Kidney (tissue), 14 donors: Measurements from ENCODE around the gene USH1C. TPM values are rescaled to one million over a fixed set of nuclear protein-coding genes. Genes with fewer than 3 reads are reported as not detected.
A peak's percentile ranks its signal among the peaks of the same experiment; 100 is the strongest.

Experiments
- DNase-seq, 5 donors: peaks; one replicate each; pipeline ENCODE4 v3.0.0-alpha.2; 2013 to 2020
- FAIRE-seq: peaks from 2 replicates; lab custom pipeline; 2012; peaks lifted over from hg19 to GRCh38; lab: Jason Lieb, UNC
- H3K27ac ChIP-seq, 2 donors: one replicate each; pipeline ENCODE4 v1.7.0; 2013; ENCODE audit warnings: low read depth in 2 of 2, low read length in 2 of 2, inconsistent platforms in 1 of 2
- H3K27me3 ChIP-seq: one replicate; pipeline ENCODE4 v1.7.1; 2013; ENCODE audit warnings: low read length, inconsistent platforms; ENCODE audit not compliant: control insufficient read depth, insufficient read depth
- H3K36me3 ChIP-seq, 3 donors: one replicate each; pipeline versions ENCODE4 v1.7.0 to v1.7.1; 2013; ENCODE audit warnings: low read length in 3 of 3, control low read depth in 1 of 3, inconsistent platforms in 1 of 3; ENCODE audit not compliant: insufficient read depth in 3 of 3, control insufficient read depth in 2 of 3
- H3K4me1 ChIP-seq, 3 donors: one replicate each; pipeline versions ENCODE4 v1.7.0 to v1.7.1; 2013; ENCODE audit warnings: low read length in 3 of 3, inconsistent platforms in 1 of 3, low read depth in 1 of 3; ENCODE audit not compliant: control insufficient read depth in 2 of 3, insufficient read depth in 2 of 3
- H3K4me3 ChIP-seq, 3 donors: one replicate each; pipeline versions ENCODE4 v1.7.0 to v1.8.1; 2013; ENCODE audit warnings: low read length in 3 of 3, control low read depth in 1 of 3, inconsistent platforms in 1 of 3
- H3K9ac ChIP-seq, 3 donors: one replicate each; pipeline versions ENCODE4 v1.7.0 to v1.7.1; 2013; ENCODE audit warnings: low read length in 3 of 3, control low read depth in 1 of 3, inconsistent platforms in 1 of 3
- H3K9me3 ChIP-seq, 3 donors: one replicate each; pipeline versions ENCODE4 v1.7.0 to v1.7.1; 2013; ENCODE audit warnings: low read length in 3 of 3, control low read depth in 1 of 3, inconsistent platforms in 1 of 3; ENCODE audit not compliant: control insufficient read depth in 2 of 3, insufficient read depth in 1 of 3
- intact Hi-C: fragments of 100-400 bp; cut with DNase I; formaldehyde crosslinking; loops from one replicate; pipeline ENCODE4 v1.11.1; 2022
- polyA plus RNA-seq: library from polyadenylated mRNA; stranded (reverse); fragments of 350-450 nt; fragmentation: Illumina TruSeq; extraction: RNeasy Lipid Tissue Mini Kit (QIAGEN cat#74804); gene quantifications from one replicate; pipeline ENCODE4 v1.2.3, GENCODE V29; 2014; ENCODE audit warnings: low read depth, low replicate concordance; ENCODE audit not compliant: insufficient read depth
- total RNA-seq: library from RNA; stranded (reverse); fragmentation: NEBNext Ultra II Directional; extraction: Animal tissue kit (Norgen Biotek cat#: 25700); gene quantifications from one replicate; pipeline ENCODE4 v1.2.1, GENCODE V29; 2021
- TF ChIP-seq, protein P1 (sequence below): IDR thresholded peaks from 3 replicates; pipeline ENCODE4 v1.5.1; 2012; ENCODE audit warnings: mild to moderate bottlenecking, moderate library complexity, borderline replicate concordance; ENCODE audit not compliant: insufficient read depth; ENCODE audit errors: extremely low read depth
- donor health status: control.
- donor health status: control.
- donor health status: control.
- donor health status: control.
- donor health status: control.
- donor health status: DM: yes; HTN: yes; CAD: no.
- donor health status: Normal renal cell carcinoma (clear cell type).

The USH1C gene
- total and polyA plus RNA-seq, 2 donors from 2014 or later = 38.6 to 107 TPM

DNA sequence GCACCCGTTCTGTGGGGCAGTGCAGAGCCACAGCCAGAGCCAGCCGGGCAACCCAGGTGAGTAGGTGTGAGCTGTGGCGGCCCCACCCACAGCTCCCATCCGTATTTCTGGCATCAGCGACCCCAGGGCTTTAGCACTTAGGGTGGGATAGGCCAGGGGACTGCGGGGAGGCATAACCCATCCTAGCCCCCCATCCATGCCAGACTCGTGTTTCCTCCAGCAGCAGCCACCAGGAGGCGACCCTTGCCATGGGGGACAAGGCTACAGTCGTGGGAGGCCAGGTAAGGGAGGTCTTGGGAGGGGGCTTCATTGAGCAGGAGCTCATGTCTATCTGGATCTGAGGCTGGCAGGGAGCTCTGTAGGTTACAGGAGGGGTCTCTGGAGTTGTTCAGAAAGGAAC, 3.7 kb upstream of the USH1C start:
- H3K36me3 ChIP-seq = no peaks in the 10 kb centered on the region
- H3K9me3 ChIP-seq = no peaks in the 10 kb centered on the region
- H3K9ac ChIP-seq = no peak overlapping the region
- intact Hi-C loops = no loop called here
- DNase-seq (no peak), FAIRE-seq (no peak)
- H3K27ac ChIP-seq = no peak overlapping the region
- TF ChIP-seq, protein P1, sequence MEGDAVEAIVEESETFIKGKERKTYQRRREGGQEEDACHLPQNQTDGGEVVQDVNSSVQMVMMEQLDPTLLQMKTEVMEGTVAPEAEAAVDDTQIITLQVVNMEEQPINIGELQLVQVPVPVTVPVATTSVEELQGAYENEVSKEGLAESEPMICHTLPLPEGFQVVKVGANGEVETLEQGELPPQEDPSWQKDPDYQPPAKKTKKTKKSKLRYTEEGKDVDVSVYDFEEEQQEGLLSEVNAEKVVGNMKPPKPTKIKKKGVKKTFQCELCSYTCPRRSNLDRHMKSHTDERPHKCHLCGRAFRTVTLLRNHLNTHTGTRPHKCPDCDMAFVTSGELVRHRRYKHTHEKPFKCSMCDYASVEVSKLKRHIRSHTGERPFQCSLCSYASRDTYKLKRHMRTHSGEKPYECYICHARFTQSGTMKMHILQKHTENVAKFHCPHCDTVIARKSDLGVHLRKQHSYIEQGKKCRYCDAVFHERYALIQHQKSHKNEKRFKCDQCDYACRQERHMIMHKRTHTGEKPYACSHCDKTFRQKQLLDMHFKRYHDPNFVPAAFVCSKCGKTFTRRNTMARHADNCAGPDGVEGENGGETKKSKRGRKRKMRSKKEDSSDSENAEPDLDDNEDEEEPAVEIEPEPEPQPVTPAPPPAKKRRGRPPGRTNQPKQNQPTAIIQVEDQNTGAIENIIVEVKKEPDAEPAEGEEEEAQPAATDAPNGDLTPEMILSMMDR = no peak
- H3K4me1 ChIP-seq = no peaks in the 10 kb centered on the region
- no peaks in the 10 kb centered on the region for H3K27me3 ChIP-seq
- H3K4me3 ChIP-seq = no peak overlapping the region

DNA sequence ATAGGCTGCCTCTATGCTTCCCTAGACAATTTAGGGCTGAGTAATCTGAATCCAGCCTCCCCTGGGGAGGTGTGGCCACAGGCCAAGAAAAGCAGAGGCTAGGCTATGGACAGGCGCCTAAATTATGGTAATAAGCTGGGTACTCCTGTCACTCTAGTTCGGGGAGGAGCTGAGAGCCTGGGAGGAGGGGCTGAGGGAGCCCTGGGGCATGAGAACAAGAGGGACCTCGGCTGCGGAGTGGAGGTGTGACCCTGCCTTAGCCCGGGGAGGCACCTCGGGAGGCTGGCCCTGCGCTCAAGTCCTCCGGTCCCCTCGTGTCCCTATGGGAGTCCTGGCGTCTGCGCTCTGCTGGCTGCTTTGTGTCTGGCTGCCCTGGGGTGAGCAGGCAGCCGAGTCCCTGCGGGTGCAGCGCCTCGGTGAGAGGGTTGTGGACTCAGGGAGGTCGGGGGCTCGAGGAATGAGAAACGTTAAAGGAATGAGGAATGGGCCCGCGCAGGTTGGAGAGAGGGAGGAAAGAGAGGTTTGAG, 2.9 kb upstream of the USH1C start, which contains the start of gene OTOG:
TSS of gene OTOG (plus strand) at position 209 of the 527 bp plus-strand sequence. CDS start at position 323, 114 bp downstream.
- intact Hi-C loops = no loop called here
- H3K27ac ChIP-seq = no peak within 1 kb of the TSS
- TF ChIP-seq, protein P1 = no peak
- H3K36me3 ChIP-seq = no peaks in the 10 kb centered on the region
- no peak within 1 kb of the TSS for H3K4me3 ChIP-seq
- H3K9ac ChIP-seq = no peak within 1 kb of the TSS
- FAIRE-seq = no peak
- H3K27me3 ChIP-seq = no peaks in the 10 kb centered on the region
- peak in 4 of 5 donors; percentile 72 to 82 (median 75) for DNase-seq
- H3K9me3 ChIP-seq = no peaks in the 10 kb centered on the region
- no peaks in the 10 kb centered on the region for H3K4me1 ChIP-seq

DNA sequence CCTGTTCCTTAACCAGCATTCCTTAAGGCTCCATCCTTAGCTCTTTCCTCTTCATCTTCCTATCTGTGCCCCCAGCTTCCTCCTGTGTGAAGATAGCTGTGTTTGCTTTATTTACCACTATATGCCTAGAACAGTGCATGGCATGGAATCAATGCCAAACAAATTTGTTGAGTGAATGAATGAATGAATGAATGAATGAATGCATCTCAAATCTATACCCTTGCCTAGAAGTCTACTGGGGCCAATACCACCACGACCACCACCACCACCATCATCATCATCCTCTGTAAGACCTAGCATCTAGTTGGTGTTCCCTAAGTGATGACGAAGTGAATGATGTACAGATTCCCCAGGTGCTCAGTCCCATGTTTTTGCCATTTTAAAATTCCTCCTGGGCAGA, 2.0 kb upstream of the USH1C start:
- H3K9me3 ChIP-seq = no peaks in the 10 kb centered on the region
- intact Hi-C loops = no loop called here
- TF ChIP-seq, protein P1 = no peak
- H3K4me1 ChIP-seq = peaks cover 0 to 3% (median 0%) of the 10 kb centered on the region in 3 donors
- no peak overlapping the region for H3K9ac ChIP-seq
- H3K4me3 ChIP-seq = no peak overlapping the region
- DNase-seq (no peak), FAIRE-seq (no peak)
- H3K27ac ChIP-seq = no peak overlapping the region
- H3K27me3 ChIP-seq = no peaks in the 10 kb centered on the region
- no peaks in the 10 kb centered on the region for H3K36me3 ChIP-seq
